Measurements from ENCODE around the gene IFNK.

GRCh38 chr9:27528076-27528885 lies 4.2 kb downstream of the IFNK start:
- TF ChIP-seq POLR2AphosphoS5 (IDR thresholded peaks at IDR 0.05; ENCODE audit: low read depth, low read length) (no peak), SIN3A (IDR thresholded peaks at IDR 0.05; ENCODE audit: borderline replicate concordance, low read depth, low read length) (no peak), RAD21 (IDR thresholded peaks at IDR 0.05; ENCODE audit: low read length) (no peak), USF1 (IDR thresholded peaks at IDR 0.05; ENCODE audit: borderline replicate concordance, low read depth) (no peak), FOSL2 (IDR thresholded peaks at IDR 0.05; ENCODE audit: borderline replicate concordance, low read depth) (no peak), CTCF (IDR thresholded peaks at IDR 0.05) (no peak), USF2 (IDR thresholded peaks at IDR 0.05; ENCODE audit: borderline replicate concordance, low read depth, low read length) (no peak), ELF1 (IDR thresholded peaks at IDR 0.05) (no peak), TAF1 (IDR thresholded peaks at IDR 0.05; ENCODE audit: borderline replicate concordance, low read depth, low read length) (no peak)
